SK-N-SH (cell line): ENCODE data around the gene MRPL49. TPM values are rescaled to one million over a fixed set of nuclear protein-coding genes. Genes with fewer than 3 reads are reported as not detected.

Source experiments
- CHD2 ChIP-seq: fragments of 150-350 bp; IDR thresholded peaks from 2 replicates; pipeline ENCODE4 v1.6.1; 2018; ENCODE audit warnings: low read length; ENCODE audit not compliant: partially characterized antibody
- ELF1 ChIP-seq: IDR thresholded peaks from 2 replicates; pipeline ENCODE4 v1.4.0; 2012
- FOXM1 ChIP-seq: IDR thresholded peaks from 2 replicates; pipeline ENCODE4 v1.4.0; 2012; ENCODE audit warnings: low read depth, mild to moderate bottlenecking
- GABPA ChIP-seq: IDR thresholded peaks from 2 replicates; pipeline ENCODE4 v1.4.0; 2012; ENCODE audit warnings: low read depth, mild to moderate bottlenecking
- GATA2 ChIP-seq: sonication (generic); formaldehyde crosslinking; IDR thresholded peaks from 2 replicates; pipeline ENCODE4 v1.5.0; 2020; ENCODE audit warnings: mild to moderate bottlenecking, missing genetic modification reagents
- JUND ChIP-seq: IDR thresholded peaks from 2 replicates; pipeline ENCODE4 v1.4.0; 2012
- MAX ChIP-seq: IDR thresholded peaks from 2 replicates; pipeline ENCODE4 v1.4.0; 2012; ENCODE audit warnings: low read depth
- MEF2A ChIP-seq: IDR thresholded peaks from 2 replicates; pipeline ENCODE4 v1.4.0; 2012; ENCODE audit warnings: low read depth, borderline replicate concordance
- MXI1 ChIP-seq: IDR thresholded peaks from 2 replicates; pipeline ENCODE4 v1.6.1; 2012; ENCODE audit warnings: mild to moderate bottlenecking, low read depth, low read length, improper control_type of control experiment
- NFIC ChIP-seq: IDR thresholded peaks from 2 replicates; pipeline ENCODE4 v1.4.0; 2012; ENCODE audit warnings: borderline replicate concordance
- NRF1 ChIP-seq: IDR thresholded peaks from 2 replicates; pipeline ENCODE4 v1.6.1; 2012; ENCODE audit warnings: low read depth, mild to moderate bottlenecking, low read length
- RAD21 ChIP-seq: IDR thresholded peaks from 2 replicates; pipeline ENCODE4 v1.6.1; 2012; ENCODE audit warnings: mild to moderate bottlenecking, low read length
- RCOR1 ChIP-seq: fragments of 150-350 bp; IDR thresholded peaks from 2 replicates; pipeline ENCODE4 v1.6.1; 2017; ENCODE audit warnings: antibody characterized with exemption, low read length
- RFX5 ChIP-seq: IDR thresholded peaks from 2 replicates; pipeline ENCODE4 v1.6.1; 2012; ENCODE audit warnings: mild to moderate bottlenecking, improper control_type of control experiment, low read length
- RXRA ChIP-seq: IDR thresholded peaks from 2 replicates; pipeline ENCODE4 v1.4.0; 2012; ENCODE audit warnings: low read depth, mild to moderate bottlenecking, borderline replicate concordance
- SIN3A ChIP-seq: IDR thresholded peaks from 2 replicates; pipeline ENCODE4 v1.6.1; 2012; ENCODE audit warnings: low read depth, mild to moderate bottlenecking, low read length, moderate library complexity, borderline replicate concordance
- SMC3 ChIP-seq: IDR thresholded peaks from 2 replicates; pipeline ENCODE4 v1.6.1; 2012; ENCODE audit warnings: low read depth, low read length, improper control_type of control experiment
- TAF1 ChIP-seq: IDR thresholded peaks from 2 replicates; pipeline ENCODE4 v1.6.1; 2012; ENCODE audit warnings: low read depth, mild to moderate bottlenecking, low read length, moderate library complexity, borderline replicate concordance
- TEAD4 ChIP-seq: IDR thresholded peaks from 2 replicates; pipeline ENCODE4 v1.4.0; 2012; ENCODE audit warnings: mild to moderate bottlenecking, borderline replicate concordance; ENCODE audit not compliant: insufficient read depth
- USF1 ChIP-seq: IDR thresholded peaks from 2 replicates; pipeline ENCODE4 v1.4.0; 2012; ENCODE audit warnings: low read depth, borderline replicate concordance
- YY1 ChIP-seq: IDR thresholded peaks from 2 replicates; pipeline ENCODE4 v1.4.0; 2012; ENCODE audit warnings: low read depth, mild to moderate bottlenecking
- polyA plus RNA-seq, 3 experiments: library from polyadenylated mRNA; depleted of rRNA; stranded (reverse); fragments of >200 nt; gene quantifications; 2 replicates each; pipeline ENCODE4 v1.2.3, GENCODE V29; 2012
- TF ChIP-seq, protein P1 (sequence below): IDR thresholded peaks from 2 replicates; pipeline ENCODE4; 2012
- TF ChIP-seq, protein P2 (sequence below): fragments of 150-350 bp; IDR thresholded peaks from 2 replicates; pipeline ENCODE4 v1.6.1; 2016; ENCODE audit warnings: mild to moderate bottlenecking, low read depth, low read length
- TF ChIP-seq, protein P3 (sequence below): fragments of 200-600 bp; sonication (generic); IDR thresholded peaks from 2 replicates; pipeline ENCODE4 v1.6.1; 2017; ENCODE audit warnings: antibody characterized with exemption, mild to moderate bottlenecking, moderate library complexity
- TF ChIP-seq, protein P4 (sequence below): IDR thresholded peaks from 2 replicates; pipeline ENCODE4 v1.4.0; 2012; ENCODE audit warnings: low read depth, borderline replicate concordance
- TF ChIP-seq, protein P5 (sequence below): fragments of 150-350 bp; IDR thresholded peaks from 2 replicates; pipeline ENCODE4 v1.6.1; 2017; ENCODE audit warnings: antibody characterized with exemption, low read length, low read depth, borderline replicate concordance

MRPL49 gene
- polyA plus RNA-seq, 1 of the 3 experiments (the other 2 are of a cell fraction): 56.7 TPM

- peak; percentile 78; the same call in 1 of the 2 replicates for TF ChIP-seq RCOR1
- TF ChIP-seq RFX5: no peak
- peak; percentile 52; the same call in 1 of the 2 replicates for TF ChIP-seq USF1
- TF ChIP-seq GATA2 (CRISPR knock-in tag): no peak
- TF ChIP-seq, protein P1, sequence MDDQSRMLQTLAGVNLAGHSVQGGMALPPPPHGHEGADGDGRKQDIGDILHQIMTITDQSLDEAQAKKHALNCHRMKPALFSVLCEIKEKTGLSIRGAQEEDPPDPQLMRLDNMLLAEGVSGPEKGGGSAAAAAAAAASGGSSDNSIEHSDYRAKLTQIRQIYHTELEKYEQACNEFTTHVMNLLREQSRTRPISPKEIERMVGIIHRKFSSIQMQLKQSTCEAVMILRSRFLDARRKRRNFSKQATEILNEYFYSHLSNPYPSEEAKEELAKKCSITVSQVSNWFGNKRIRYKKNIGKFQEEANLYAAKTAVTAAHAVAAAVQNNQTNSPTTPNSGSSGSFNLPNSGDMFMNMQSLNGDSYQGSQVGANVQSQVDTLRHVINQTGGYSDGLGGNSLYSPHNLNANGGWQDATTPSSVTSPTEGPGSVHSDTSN: peak; percentile 53
- no peak for TF ChIP-seq SMC3
- no peak for TF ChIP-seq TEAD4
- peak; percentile 95 for TF ChIP-seq CHD2
- TF ChIP-seq RXRA: no peak
- peak; percentile 94 for TF ChIP-seq GABPA
- TF ChIP-seq, protein P2, sequence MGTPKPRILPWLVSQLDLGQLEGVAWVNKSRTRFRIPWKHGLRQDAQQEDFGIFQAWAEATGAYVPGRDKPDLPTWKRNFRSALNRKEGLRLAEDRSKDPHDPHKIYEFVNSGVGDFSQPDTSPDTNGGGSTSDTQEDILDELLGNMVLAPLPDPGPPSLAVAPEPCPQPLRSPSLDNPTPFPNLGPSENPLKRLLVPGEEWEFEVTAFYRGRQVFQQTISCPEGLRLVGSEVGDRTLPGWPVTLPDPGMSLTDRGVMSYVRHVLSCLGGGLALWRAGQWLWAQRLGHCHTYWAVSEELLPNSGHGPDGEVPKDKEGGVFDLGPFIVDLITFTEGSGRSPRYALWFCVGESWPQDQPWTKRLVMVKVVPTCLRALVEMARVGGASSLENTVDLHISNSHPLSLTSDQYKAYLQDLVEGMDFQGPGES: no peak
- TF ChIP-seq JUND: no peak
- TF ChIP-seq MAX: peak; percentile 84
- TF ChIP-seq SIN3A: peak; percentile 81
- TF ChIP-seq, protein P3, sequence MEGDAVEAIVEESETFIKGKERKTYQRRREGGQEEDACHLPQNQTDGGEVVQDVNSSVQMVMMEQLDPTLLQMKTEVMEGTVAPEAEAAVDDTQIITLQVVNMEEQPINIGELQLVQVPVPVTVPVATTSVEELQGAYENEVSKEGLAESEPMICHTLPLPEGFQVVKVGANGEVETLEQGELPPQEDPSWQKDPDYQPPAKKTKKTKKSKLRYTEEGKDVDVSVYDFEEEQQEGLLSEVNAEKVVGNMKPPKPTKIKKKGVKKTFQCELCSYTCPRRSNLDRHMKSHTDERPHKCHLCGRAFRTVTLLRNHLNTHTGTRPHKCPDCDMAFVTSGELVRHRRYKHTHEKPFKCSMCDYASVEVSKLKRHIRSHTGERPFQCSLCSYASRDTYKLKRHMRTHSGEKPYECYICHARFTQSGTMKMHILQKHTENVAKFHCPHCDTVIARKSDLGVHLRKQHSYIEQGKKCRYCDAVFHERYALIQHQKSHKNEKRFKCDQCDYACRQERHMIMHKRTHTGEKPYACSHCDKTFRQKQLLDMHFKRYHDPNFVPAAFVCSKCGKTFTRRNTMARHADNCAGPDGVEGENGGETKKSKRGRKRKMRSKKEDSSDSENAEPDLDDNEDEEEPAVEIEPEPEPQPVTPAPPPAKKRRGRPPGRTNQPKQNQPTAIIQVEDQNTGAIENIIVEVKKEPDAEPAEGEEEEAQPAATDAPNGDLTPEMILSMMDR: no peak
- TF ChIP-seq, protein P4, sequence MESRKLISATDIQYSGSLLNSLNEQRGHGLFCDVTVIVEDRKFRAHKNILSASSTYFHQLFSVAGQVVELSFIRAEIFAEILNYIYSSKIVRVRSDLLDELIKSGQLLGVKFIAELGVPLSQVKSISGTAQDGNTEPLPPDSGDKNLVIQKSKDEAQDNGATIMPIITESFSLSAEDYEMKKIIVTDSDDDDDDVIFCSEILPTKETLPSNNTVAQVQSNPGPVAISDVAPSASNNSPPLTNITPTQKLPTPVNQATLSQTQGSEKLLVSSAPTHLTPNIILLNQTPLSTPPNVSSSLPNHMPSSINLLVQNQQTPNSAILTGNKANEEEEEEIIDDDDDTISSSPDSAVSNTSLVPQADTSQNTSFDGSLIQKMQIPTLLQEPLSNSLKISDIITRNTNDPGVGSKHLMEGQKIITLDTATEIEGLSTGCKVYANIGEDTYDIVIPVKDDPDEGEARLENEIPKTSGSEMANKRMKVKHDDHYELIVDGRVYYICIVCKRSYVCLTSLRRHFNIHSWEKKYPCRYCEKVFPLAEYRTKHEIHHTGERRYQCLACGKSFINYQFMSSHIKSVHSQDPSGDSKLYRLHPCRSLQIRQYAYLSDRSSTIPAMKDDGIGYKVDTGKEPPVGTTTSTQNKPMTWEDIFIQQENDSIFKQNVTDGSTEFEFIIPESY: 0 out of 2 replicates have a peak, but pooled peaks have one; percentile 51
- TF ChIP-seq YY1: peak; percentile 89
- TF ChIP-seq MXI1: peak; percentile 84
- TF ChIP-seq NRF1: 0 out of 2 replicates have a peak, but pooled peaks have one; percentile 13
- no peak for TF ChIP-seq NFIC
- TF ChIP-seq RAD21: no peak
- peak; percentile 95 for TF ChIP-seq ELF1
- TF ChIP-seq FOXM1: no peak
- no peak for TF ChIP-seq MEF2A
- TF ChIP-seq TAF1: peak; percentile 93
- TF ChIP-seq, protein P5, sequence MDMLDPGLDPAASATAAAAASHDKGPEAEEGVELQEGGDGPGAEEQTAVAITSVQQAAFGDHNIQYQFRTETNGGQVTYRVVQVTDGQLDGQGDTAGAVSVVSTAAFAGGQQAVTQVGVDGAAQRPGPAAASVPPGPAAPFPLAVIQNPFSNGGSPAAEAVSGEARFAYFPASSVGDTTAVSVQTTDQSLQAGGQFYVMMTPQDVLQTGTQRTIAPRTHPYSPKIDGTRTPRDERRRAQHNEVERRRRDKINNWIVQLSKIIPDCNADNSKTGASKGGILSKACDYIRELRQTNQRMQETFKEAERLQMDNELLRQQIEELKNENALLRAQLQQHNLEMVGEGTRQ: no peak
- TF ChIP-seq, all 33 proteins: peak for 19
Measured at GRCh38 chr11:65095974-65096806, 25.9 kb upstream of the MRPL49 start, which contains the start of gene VPS51 (continued).
